Natural killer cell (primary cell): ENCODE measurements around the gene CHIT1. TPM values are rescaled to one million over a fixed set of nuclear protein-coding genes. Genes with fewer than 3 reads are reported as not detected.

ENCODE experiments used
- ATAC-seq, 3 donors: fragments of 150-1000 bp in 2 of 3; fragments of 200-7000 bp in 1 of 3; cut with Tn5 transposase; 1 replicate in 1 of 3; 2 replicates in 2 of 3; pipeline ENCODE4 v1.10.0; 2021; ENCODE audit warnings: mild to moderate bottlenecking in 2 of 3, moderate library complexity in 2 of 3
- DNase-seq, 2 donors: peaks; one replicate each; pipeline versions ENCODE4 v3.0.0 to v3.0.0-alpha.2; 2013 to 2021; ENCODE audit warnings: mixed read lengths in 1 of 2
- H3K27ac ChIP-seq: one replicate; pipeline ENCODE4 v1.5.1; 2013; ENCODE audit warnings: mild to moderate bottlenecking, low read length
- H3K27me3 ChIP-seq: one replicate; pipeline ENCODE4 v1.6.1; 2013; ENCODE audit warnings: low read length; ENCODE audit not compliant: control insufficient read depth, insufficient read depth
- H3K36me3 ChIP-seq: one replicate; pipeline ENCODE4 v1.6.1; 2013; ENCODE audit warnings: low read length; ENCODE audit not compliant: control insufficient read depth, insufficient read depth
- H3K4me1 ChIP-seq: one replicate; pipeline ENCODE4 v1.6.1; 2013; ENCODE audit warnings: low read length; ENCODE audit not compliant: control insufficient read depth, insufficient read depth
- H3K4me3 ChIP-seq: one replicate; pipeline ENCODE4 v1.5.1; 2013; ENCODE audit warnings: low read length
- H3K9me3 ChIP-seq: one replicate; pipeline ENCODE4 v1.6.1; 2013; ENCODE audit warnings: low read length; ENCODE audit not compliant: control insufficient read depth, insufficient read depth
- H3K27ac Mint-ChIP-seq, 2 donors: one replicate each; pipeline ENCODE4 v1.8.0; 2022; ENCODE audit warnings: mild to moderate bottlenecking in 2 of 2, mixed read lengths in 2 of 2, moderate library complexity in 1 of 2
- H3K27me3 Mint-ChIP-seq, 2 donors: one replicate each; pipeline ENCODE4 v1.8.0; 2022; ENCODE audit warnings: low read depth in 2 of 2, mixed read lengths in 2 of 2
- H3K36me3 Mint-ChIP-seq: one replicate; pipeline ENCODE4 v1.8.0; 2022; ENCODE audit warnings: mixed read lengths
- H3K4me1 Mint-ChIP-seq, 2 donors: one replicate each; pipeline ENCODE4 v1.8.0; 2022; ENCODE audit warnings: mixed read lengths in 2 of 2
- H3K4me3 Mint-ChIP-seq: one replicate; pipeline ENCODE4 v1.8.0; 2022; ENCODE audit warnings: mild to moderate bottlenecking, moderate library complexity, mixed read lengths
- H3K9me3 Mint-ChIP-seq, 2 donors: one replicate each; pipeline ENCODE4 v1.8.0; 2022; ENCODE audit warnings: mixed read lengths in 2 of 2
- WGBS: methylation state at CpG from one replicate; pipeline ENCODE4 v1.1.7; 2013; ENCODE audit warnings: missing lambda C conversion rate; ENCODE audit not compliant: insufficient coverage; 5-methylcytosine and 5-hydroxymethylcytosine counted together
- intact Hi-C: fragments of 100-400 bp; cut with micrococcal nuclease; formaldehyde crosslinking; loops from one replicate; pipeline ENCODE4 v1.14.2; 2022
- total RNA-seq, 4 donors: library from RNA; stranded (reverse); fragments of 120-200 nt in 1 of 4; gene quantifications; one replicate each; pipeline versions ENCODE4 v1.2.3 to v1.2.4, GENCODE V29; 2013 to 2022
- TF ChIP-seq, protein P1 (sequence below): fragments of 200-600 bp; IDR thresholded peaks from one replicate; pipeline ENCODE4 v1.8.0; 2022; ENCODE audit warnings: antibody characterized with exemption

Gene CHIT1
- total RNA-seq, 3 donors from 2014 or later (not counting 1 experiment from before 2014, with no cell fraction given), result 0.07 to 2.2 TPM; not detected in 1

DNA sequence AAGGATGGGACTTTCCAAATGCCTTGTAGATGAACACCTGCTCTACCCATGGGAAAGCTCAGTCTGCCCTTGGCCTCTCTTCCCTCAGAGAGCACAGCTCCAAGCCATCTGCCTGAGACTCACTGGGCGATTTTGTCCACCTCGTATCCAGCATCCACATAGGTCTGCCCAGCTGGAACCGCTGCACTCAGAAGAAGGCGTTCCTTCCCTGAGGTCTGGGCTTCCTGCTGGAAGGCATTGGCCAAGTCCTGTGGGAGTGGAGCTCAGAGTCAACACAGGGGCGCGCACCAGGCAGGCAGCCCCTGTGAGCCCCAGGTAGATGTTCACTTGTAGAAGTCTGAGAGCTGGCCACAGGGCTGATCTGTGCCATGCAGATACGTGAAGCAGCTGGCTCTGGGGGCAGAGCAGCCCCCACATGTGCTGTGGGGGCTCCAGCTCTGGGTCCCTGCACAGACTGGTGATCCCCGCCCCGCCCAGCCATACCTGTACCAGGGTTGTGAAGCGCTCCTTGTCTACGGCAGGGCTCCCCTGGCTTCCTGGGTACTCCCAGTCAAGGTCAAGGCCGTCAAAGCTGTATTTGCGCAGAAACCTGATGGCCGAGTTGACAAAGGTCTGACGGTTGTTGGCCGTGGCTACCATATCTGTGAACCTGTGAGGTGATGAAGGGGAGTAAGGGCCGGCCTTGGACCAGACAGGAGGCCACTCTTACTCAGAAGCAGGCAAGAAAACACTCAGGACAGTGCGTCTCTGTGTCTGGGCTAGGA lies 6.3 kb downstream of the CHIT1 start:
- no peak overlapping the region for H3K27ac Mint-ChIP-seq
- no peak overlapping the region for H3K4me3 Mint-ChIP-seq
- peaks cover 5 to 8% of the 10 kb centered on the region in 2 donors for H3K27me3 Mint-ChIP-seq
- intact Hi-C loops, result no loop called here
- no peaks in the 10 kb centered on the region for H3K4me1 Mint-ChIP-seq
- no peaks in the 10 kb centered on the region for H3K4me1 ChIP-seq
- H3K27me3 ChIP-seq, result no peaks in the 10 kb centered on the region
- DNase-seq (no peak), ATAC-seq (no peak)
- H3K9me3 ChIP-seq, result no peaks in the 10 kb centered on the region
- no peaks in the 10 kb centered on the region for H3K9me3 Mint-ChIP-seq
- WGBS, result 90% methylated on average over 18 of the region's 18 CpGs
- H3K36me3 Mint-ChIP-seq, result no peaks in the 10 kb centered on the region
- TF ChIP-seq, protein P1, sequence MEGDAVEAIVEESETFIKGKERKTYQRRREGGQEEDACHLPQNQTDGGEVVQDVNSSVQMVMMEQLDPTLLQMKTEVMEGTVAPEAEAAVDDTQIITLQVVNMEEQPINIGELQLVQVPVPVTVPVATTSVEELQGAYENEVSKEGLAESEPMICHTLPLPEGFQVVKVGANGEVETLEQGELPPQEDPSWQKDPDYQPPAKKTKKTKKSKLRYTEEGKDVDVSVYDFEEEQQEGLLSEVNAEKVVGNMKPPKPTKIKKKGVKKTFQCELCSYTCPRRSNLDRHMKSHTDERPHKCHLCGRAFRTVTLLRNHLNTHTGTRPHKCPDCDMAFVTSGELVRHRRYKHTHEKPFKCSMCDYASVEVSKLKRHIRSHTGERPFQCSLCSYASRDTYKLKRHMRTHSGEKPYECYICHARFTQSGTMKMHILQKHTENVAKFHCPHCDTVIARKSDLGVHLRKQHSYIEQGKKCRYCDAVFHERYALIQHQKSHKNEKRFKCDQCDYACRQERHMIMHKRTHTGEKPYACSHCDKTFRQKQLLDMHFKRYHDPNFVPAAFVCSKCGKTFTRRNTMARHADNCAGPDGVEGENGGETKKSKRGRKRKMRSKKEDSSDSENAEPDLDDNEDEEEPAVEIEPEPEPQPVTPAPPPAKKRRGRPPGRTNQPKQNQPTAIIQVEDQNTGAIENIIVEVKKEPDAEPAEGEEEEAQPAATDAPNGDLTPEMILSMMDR, result no peak
- H3K27ac ChIP-seq, result no peak overlapping the region
- no peak overlapping the region for H3K4me3 ChIP-seq
- H3K36me3 ChIP-seq, result no peaks in the 10 kb centered on the region

DNA sequence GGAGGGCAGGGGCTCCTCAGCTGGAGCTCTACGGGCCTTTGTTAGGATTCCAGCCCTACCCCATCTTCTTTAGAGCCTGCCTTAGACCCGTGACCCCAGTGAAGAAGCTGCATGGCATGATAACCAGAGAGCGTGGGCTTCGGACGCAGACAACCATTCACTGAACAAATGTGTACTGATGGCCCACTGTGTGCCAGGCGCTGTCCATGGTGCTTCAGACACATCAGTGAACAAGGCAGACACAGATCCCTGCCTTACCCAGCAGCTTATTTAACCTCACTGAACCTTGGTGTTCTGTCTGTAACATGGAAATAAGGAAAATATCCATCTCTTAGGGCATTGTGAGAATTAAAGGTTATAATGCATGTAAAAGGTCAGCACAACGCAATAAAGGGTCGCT lies 9.5 kb downstream of the CHIT1 start:
- H3K4me1 ChIP-seq, result peaks cover 8% of the 10 kb centered on the region
- no peak overlapping the region for H3K4me3 ChIP-seq
- Mint-ChIP-seq H3K4me3 (no peak overlapping the region), H3K36me3 (no peaks in the 10 kb centered on the region), H3K27me3 (peaks cover 12 to 14% of the 10 kb centered on the region in 2 donors), H3K4me1 (peaks cover 0 to 8% of the 10 kb centered on the region in 2 donors), H3K27ac (no peak overlapping the region), H3K9me3 (no peaks in the 10 kb centered on the region)
- H3K9me3 ChIP-seq, result no peaks in the 10 kb centered on the region
- 87% methylated on average over 8 of the region's 8 CpGs for WGBS
- DNase-seq (no peak), ATAC-seq (no peak)
- intact Hi-C loops, result no loop called here
- H3K27ac ChIP-seq, result no peak overlapping the region
- H3K36me3 ChIP-seq, result no peaks in the 10 kb centered on the region
- TF ChIP-seq, protein P1, result no peak
- no peaks in the 10 kb centered on the region for H3K27me3 ChIP-seq

DNA sequence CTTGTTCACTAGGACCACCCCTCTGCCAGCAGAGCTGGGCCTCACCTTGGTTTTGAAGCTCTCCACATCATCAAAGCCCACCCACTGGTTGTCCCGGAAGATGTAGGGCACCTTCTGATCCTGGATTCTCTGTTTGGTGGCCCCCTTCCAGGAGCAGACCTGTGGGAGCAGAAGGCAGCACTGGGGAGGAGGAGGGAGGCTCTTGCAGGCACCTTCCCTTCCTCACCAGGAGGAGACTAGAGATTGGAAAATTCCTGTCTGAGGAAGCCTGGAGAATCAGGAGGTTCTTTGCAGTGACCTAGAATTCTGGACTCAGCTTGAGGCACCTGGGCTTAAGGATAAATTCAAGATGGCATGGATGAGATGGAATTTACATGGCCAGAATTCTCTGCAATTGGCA lies 10.3 kb downstream of the CHIT1 start:
- DNase-seq (no peak), ATAC-seq (no peak)
- Histone ChIP-seq H3K27ac (no peak overlapping the region), H3K27me3 (no peaks in the 10 kb centered on the region), H3K4me3 (no peak overlapping the region), H3K4me1 (peaks cover 8% of the 10 kb centered on the region), H3K9me3 (no peaks in the 10 kb centered on the region), H3K36me3 (no peaks in the 10 kb centered on the region)
- H3K4me1 Mint-ChIP-seq, result peaks cover 0 to 8% of the 10 kb centered on the region in 2 donors
- whole genome bisulfite sequencing, result 100% methylated on average over 1 of the region's 1 CpG
- no peaks in the 10 kb centered on the region for H3K9me3 Mint-ChIP-seq
- H3K27me3 Mint-ChIP-seq, result peaks cover 12 to 14% of the 10 kb centered on the region in 2 donors
- TF ChIP-seq, protein P1, result no peak
- intact Hi-C loops, result no loop called here
- no peaks in the 10 kb centered on the region for H3K36me3 Mint-ChIP-seq
- H3K4me3 Mint-ChIP-seq, result no peak overlapping the region
- no peak overlapping the region for H3K27ac Mint-ChIP-seq

DNA sequence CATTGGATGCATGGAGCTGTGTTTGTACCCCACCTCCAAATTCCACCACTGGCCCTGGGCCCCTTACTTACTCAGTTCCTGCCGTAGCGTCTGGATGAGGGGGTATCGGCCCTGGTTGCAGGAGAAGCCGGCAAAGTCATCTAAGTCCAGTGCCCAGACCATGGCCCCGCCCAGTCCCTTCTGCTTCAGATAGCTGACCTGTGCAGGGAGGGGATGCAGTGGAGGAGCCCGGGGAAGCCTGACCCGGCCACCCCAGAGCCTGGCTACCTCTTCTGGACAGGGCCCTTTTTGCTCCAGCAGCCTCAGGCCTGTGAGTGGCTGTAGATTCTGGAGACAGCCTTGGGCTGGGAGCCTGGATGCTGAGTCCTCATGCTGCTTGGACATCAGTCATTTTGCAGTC lies 11.8 kb downstream of the CHIT1 start:
- H3K4me1 ChIP-seq, result peaks cover 8% of the 10 kb centered on the region
- TF ChIP-seq, protein P1, result no peak
- Mint-ChIP-seq H3K27me3 (peaks cover 20% of the 10 kb centered on the region in 2 donors), H3K36me3 (no peaks in the 10 kb centered on the region), H3K4me3 (no peak overlapping the region), H3K27ac (no peak overlapping the region), H3K4me1 (peaks cover 0 to 8% of the 10 kb centered on the region in 2 donors), H3K9me3 (no peaks in the 10 kb centered on the region)
- intact Hi-C loops, result no loop called here
- DNase-seq, result no peak
- H3K4me3 ChIP-seq, result no peak overlapping the region
- no peaks in the 10 kb centered on the region for H3K27me3 ChIP-seq
- no peaks in the 10 kb centered on the region for H3K9me3 ChIP-seq
- no peaks in the 10 kb centered on the region for H3K36me3 ChIP-seq
- ATAC-seq, result no peak
- WGBS, result 41% methylated on average over 7 of the region's 7 CpGs
- no peak overlapping the region for H3K27ac ChIP-seq
